Activated gamma-delta T cell treated with anti-CD3 and anti-CD28 coated beads, Interleukin-2, amount 50 U/mL, for 16 hours (primary cell): ENCODE results near the gene CLCN2.

Experiments used
- DNase-seq: peaks from one replicate; pipeline ENCODE4 v3.0.0-alpha.2; 2020; ENCODE audit warnings: low read depth

The CLCN2 gene

DNA sequence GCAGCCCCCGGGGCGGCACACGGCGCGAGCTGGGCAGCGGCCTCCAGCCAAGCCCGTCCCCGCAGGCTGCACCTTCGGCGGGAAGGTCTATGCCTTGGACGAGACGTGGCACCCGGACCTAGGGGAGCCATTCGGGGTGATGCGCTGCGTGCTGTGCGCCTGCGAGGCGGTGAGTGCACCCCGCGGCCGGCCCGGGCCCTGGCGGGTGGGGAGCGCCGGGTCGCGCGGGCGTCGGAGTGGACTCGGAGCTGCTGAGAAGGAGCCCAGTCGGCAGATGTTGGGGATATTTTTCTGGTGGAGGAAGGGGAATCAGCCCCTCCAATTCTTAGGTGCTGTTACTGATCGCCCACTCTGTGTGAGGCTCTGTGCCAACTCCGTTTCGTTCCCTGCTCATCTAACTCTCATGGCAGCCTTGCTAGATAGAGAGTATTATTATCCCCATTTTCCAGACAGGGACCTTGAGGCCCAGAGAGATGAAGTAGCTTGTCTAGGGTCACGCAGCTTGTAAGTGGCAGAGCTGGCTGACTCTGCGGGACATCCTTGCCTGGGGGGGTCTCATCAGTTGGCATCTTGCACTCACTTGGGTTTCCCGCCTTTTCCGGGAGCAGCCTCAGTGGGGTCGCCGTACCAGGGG, 19.3 kb upstream of the CLCN2 start:
- no peak for DNase-seq

DNA sequence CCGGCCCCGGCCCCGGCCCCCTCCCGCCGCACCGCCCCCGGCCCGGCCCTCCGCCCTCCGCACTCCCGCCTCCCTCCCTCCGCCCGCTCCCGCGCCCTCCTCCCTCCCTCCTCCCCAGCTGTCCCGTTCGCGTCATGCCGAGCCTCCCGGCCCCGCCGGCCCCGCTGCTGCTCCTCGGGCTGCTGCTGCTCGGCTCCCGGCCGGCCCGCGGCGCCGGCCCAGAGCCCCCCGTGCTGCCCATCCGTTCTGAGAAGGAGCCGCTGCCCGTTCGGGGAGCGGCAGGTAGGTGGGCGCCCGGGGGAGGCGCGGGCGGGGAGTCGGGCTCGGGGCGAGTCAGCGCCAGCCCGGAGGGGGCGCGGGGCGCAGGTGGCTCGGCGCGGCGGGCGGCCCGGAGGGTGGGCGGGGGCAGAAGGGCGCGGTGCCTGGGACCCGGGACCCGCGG, 18.8 kb upstream of the CLCN2 start:
- no peak for DNase-seq

DNA sequence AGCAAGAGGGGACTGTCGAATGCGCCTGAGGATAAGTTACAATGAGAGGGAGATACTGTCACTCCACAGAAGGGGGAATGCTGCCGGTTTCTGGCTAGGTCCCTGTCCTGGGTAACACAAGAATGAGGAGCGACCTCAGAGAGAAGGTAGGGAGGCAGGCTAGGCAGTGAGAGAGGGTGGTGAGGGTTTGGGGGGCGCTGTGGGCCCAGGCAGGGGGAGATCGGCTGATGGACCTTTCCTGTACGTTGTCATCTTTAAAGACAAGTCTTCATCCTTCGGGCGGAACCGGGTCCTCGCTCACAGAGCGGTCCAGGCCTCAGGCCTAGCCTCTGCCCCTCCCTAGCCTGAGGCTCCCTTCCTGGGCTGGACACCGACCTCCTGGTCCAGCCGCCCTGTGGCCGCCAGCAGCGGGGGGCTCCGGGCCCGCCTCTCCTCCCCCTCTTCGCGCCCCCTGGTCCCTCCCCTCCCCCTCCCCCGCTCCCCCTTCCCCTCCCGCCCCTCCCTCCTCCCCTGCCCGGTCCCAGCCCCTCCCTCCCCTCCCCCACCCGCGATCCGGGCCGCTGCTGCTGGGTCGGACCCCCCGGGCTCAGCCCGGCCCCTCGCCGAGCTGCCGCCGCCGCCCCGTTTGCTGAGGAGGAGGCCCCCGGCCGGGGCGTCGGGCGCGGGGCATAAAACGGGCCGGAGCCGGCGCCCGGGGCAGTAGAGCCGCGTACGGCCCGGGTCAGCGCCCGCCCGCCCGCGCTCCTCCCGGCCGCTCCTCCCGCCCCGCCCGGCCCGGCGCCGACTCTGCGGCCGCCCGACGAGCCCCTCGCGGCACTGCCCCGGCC, 18.2 kb upstream of the CLCN2 start, which contains the start of gene CHRD:
CHRD (plus strand) TSS at position 697 of the 827 bp plus-strand sequence. CDS start 265 bp downstream, outside the sequence.
- no peak for DNase-seq

DNA sequence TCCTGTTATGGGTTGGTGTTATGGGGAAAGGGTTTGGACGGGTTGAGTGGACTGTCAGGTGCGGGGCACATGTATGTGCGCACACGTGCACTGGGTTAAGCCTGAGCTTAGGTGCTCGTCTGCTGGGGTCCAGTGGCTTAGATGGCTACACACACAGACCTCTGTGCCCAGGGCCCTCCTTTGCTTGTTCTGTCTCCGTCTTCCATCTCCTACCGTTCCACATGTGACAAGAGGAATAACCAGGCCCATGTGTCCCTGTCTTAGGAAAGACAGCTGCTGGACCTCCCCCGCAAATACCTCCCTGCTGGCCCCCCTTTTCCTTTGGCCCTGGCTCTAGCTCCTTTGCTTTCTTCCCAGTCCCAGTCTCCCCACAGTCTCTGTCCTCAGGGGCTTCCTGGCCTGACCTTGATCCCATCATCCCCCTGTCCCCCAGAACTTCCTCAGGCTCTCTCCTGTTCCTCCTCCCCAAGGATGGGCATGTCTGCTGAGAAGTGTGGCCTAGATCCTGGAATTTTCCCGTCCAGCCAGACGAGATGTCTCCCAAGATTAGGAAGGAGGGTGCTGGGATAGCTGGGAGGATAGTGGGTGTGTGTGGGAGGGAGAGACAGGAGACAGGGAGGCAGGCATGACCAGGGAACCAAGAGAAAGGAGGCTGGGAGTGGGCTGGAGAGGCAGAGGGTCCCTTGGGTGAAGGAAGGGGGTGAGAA, 17.4 kb upstream of the CLCN2 start:
- no peak for DNase-seq

DNA sequence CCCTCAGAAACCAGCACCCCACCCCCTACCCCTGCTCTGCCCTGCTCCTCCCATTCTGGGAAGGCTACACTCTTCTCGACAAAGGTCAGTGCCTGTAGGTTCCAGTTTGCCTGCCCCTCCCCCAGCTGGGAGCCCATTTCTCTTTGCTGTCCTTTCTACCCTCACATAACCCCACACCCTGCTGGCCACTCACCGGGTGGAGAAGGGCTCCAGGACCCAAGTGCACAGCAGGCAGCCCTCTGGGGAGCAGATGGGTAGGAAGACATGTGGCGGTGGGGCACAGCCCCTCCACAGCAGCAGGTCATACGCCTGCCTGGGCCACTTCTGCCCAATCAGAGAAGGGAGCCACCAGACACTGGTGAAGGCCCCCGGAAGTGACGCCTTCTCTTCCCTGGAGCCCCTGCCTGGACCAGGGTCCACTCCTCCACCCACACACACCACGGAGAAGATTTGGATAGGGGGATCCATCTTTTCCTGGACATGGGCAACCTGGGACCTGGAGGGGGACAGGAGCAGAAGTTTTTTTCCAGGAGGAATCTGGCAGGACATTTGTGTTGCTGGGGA, 16.6 kb upstream of the CLCN2 start, which contains the start of gene THPO:
THPO (minus strand) TSS at position 326 of the 564 bp plus-strand sequence. CDS start 1,948 bp downstream, outside the sequence.
- no peak for DNase-seq

DNA sequence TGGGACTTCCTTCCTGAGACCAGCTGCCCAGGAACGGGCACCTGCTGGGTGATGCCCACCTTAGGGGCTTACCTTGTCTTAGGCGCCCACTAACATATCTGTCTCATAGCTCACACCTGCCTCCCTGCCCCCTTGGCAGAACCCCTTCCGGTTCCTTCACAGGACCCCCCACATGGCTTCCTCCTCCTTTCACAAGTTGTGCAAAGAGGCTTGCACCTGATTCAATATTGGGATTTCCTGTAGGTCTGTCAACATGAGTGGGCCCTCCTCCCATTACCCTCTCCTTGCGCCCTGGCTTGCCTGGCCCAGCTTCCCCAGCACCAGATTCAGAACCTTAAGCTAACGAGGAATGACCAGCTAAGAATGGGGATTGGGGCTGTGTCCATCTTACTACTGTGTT, 16.0 kb upstream of the CLCN2 start:
- DNase-seq: no peak

DNA sequence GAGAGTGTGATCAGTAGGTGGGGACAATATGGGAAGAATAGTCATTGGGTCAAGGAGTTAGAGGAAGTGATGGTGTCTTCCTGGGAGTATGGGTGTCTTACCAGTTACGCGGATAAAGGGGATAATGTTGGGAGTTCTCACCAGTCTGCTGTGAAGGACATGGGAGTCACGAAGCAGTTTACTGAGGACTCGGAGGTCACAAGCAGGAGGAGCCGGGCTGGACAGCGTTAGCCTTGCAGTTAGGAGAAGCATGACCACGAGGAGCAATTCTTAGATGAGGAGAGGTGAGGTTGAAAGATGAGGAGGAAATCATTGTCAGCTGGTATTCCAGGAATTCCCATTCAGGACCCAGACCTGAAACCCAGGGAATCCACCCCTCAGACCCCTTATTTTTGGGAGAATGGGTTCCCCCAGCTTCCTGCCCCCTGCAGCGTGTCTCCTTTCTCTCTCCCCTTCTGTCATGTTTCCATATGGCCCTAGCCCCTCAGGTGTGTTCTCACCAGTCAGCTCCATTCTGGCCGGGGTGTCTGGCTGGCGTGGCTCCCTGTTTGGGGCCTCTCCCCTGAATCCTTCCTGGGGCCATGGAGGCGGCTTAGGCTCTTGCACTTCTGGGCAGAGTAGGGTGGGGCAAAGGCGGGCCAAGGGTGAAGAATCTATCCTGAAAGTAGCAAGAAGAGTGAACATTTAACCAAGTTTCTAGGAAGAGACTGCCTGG, 14.5 kb upstream of the CLCN2 start:
- no peak for DNase-seq

DNA sequence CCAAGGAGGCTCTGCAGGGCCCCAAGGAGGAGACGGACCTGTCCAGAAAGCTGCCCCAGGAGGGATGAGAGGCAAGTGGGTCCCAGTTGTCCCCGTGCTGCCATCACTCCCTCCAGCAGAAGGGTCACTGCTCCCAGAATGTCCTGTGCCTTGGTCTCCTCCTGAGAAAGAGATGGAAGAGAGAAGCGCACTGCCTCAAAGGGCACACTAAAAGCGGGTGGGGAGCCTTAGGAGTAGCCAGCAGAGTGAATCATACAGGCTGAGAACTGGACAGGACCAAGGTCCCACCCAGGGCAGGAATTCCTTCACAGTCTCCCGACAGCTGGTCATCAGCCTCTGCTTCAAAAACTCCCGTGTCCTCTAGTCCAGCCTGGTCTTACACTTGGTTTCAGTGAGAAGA, 12.0 kb upstream of the CLCN2 start:
- DNase-seq: no peak

DNA sequence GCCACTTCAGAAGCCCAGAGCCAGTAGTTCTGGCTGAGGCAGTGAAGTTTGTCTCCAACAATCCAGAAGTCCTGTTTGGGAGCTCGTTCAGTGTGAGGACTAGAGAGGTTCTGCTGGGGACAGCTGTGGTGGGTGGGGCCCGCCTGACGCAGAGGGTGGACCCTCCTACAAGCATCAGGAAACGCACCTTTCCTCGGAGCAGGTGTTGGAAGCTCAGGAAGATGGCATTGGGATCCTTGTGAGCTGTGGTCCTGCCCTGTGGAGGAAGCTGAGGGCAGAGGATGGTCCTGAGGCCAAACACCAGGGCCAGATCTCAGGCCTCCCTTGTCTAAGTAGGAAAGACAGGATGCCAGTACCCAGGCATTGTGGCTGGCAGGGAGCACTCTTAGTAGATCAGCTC, 11.5 kb upstream of the CLCN2 start:
- DNase-seq: no peak

DNA sequence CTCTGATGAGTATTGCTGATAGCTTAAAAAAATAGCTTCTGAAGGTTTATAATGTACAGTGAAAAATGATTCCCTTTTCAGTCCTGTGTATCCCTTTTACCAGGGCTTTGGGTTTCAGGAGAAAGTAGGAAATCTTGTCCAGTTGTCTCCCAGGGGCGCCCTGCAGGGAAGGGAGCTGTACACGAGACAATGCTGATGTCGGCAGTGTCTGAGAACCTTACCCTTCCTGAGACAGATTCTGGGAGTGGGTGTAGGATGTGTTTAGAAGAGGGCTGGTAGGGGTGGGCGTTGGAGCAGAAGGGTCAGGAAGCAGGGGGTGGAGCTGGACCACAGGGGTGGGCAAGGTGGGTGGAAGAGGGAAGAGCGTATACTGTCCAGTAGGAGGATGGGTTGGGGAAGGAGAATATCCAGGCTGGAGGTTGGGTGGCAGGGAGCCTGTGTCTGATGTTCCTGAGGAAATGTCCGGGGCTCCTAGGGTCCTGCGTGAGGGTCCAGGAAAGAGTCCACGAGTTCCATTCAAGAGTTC, 11.0 kb upstream of the CLCN2 start:
- no peak for DNase-seq

DNA sequence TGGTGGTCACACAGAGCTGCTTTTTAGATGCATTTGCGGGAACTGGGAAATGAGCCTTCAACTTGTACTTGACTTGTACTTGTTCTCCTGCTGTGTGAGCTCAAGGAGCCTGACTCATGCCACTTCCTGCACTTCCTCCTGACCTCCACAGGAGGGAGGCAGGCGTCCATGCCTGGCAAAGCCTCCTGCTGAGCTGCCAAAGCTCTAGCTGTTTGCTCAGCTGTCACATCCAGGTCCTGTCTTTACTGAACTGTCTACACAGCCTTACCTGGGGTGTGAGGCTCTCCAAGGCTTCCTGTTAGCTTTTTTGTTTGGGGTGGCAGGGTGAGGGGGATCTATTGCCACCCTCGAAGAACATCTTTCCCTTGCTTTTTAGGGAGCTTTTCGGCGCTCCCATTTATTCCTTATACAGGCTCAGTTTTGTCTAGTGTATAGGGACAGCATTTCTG, 10.2 kb upstream of the CLCN2 start:
- DNase-seq: peak; percentile 28

DNA sequence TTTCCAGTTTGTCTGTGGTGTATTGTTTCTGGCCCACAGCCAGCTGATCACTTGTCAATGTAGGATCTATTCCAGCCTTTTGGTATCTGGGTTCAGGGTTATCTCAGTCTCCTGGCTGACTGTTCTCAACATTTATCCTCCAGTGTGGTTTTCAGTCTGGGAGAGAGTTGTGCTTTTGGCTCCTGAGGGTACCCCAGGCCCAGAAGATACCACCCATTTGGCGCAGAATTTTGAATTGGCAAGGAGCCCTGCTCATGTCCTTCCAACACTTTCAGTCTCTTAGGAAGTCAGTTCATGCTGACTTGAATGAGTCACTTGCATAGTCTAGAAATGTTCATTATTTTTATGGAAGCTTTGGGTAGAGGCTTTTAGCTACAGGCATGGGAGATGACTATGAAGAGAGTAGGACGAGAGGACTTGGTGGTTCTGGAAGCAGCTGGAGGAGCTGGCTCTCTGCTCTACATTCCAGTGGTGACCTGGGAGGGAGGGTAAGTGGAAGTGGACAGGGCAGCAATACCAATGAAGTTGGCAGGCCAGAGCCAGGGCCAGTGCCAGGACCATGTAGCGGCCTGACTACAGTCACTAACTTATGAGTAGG, 7.3 kb upstream of the CLCN2 start:
- DNase-seq: no peak

DNA sequence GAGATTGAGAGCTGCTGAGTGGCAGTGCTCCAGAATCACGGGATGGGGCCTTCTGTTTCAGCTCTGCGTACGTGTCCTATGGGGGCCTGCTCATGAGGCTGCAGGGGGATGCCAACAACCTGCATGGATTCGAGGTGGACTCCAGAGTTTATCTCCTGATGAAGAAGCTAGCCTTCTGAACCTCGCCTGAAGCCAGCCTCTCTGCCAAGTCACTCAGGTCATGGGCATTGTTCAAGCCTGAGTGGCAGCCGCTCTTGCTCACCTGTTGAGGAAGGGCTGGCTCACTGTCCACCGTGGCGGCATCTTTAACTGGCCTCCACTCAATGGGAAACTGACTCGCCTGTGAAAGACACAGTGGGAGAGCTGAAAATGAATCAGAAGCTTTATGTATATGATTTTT, 6.7 kb upstream of the CLCN2 start:
- no peak for DNase-seq

DNA sequence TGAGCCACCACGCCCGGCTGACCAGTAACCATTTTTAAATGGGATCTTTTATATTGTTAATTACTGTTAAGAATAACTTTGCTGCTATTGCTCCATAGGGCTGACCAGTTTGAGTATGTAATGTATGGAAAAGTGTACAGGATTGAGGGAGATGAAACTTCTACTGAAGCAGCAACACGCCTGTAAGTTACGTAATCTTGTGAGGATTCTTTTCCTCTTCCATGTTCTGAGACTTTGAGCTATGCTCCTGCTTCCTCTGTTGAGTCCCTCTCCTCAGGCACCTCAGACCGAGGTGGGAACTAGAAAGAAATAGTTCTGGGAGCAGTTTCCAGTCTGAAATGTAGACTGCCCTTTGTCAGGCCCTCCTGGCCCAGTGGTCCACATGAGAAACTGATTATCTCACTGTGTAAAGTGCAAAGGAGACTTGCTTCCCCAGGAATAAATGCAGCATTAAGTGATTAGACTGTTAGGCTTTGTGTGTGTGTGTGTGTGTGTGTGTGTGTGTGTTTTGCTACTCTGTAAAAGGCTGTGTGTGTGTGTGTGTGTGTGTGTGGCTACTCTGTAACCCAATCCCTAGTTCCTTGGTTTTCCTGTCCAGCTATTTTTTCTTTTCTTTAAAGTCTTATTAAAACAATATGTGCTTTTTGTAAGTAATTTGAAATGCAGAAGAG, 5.3 kb upstream of the CLCN2 start:
- no peak for DNase-seq

DNA sequence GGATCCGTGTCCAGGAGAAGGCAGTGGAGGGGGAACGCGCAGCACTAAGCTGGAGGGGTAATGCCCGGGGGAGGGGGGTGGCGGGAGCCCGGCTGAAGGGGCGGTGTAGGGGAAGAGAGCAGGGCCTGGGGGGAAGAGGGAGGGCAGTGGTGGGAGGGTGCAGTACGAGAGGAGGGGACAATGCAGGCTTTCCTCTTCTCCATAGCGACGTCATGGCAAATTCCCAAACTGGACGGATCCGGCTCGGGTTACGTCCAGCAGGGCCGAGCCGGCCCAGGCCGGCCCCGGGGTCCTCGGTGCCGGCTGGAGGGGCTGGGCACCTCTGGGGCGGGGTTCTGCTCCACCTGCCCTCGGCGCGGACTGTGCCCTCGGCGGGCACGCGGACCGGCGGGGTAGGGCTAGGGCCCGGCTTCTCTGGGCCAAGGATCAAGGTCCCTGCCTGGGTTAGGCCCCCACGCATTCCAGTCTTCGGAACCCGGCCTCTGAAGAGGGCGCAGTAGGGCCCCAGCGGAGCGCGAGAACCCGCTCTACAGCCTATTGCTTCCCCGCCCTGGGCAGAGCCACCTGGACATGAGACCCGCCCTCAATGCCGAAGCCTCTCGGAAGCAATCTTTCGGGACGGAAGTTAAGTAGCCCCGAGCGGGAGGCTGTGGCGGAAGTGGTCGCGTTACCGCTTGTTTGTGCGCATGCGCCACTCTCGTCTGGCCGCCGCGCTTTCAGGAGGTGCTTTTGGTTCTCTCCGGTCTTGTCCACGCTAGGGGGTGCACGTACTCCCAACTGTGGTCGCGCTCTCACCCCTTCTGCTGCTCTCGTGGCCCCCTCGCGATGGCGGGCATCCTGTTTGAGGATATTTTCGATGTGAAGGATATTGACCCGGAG, 1.5 kb upstream of the CLCN2 start:
- peak; percentile 92 for DNase-seq

DNA sequence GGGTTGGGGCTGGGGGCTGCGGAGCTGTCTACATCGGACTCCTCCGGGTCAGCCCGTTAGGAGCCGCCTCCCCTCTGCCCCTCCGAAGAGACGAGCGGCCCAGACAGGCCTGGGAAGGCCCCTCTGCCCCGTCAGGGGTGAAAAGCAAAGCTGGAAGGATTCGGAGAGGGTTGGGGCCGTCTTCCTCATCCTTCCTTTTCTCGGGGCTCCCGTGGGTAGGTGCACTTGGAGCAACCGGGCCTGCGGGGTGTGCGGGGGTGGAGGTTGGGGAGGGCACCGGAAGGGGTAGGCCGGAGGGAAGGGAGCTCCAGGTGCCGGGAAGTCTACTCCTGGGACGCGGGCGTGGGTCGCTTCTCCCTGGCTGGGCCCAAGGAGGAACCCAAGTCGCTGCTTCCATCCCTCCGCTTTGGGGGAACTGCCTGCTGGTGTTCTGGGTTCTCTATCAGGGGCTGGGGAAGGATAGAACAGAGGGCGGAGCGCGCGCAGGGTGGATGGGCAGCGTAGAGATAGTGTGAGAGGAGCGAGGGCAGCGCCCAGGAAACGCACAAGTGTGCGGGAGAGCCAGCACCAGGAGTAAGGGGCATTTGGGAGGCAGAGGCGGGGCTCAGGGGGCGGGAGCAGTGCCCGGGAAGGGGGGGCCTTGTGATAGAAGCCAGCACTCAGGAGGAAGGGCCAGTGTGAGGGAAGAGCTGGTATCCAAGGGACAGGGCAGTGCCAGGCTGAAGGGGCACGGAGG, 695 bp upstream of the CLCN2 start:
- no peak for DNase-seq

DNA sequence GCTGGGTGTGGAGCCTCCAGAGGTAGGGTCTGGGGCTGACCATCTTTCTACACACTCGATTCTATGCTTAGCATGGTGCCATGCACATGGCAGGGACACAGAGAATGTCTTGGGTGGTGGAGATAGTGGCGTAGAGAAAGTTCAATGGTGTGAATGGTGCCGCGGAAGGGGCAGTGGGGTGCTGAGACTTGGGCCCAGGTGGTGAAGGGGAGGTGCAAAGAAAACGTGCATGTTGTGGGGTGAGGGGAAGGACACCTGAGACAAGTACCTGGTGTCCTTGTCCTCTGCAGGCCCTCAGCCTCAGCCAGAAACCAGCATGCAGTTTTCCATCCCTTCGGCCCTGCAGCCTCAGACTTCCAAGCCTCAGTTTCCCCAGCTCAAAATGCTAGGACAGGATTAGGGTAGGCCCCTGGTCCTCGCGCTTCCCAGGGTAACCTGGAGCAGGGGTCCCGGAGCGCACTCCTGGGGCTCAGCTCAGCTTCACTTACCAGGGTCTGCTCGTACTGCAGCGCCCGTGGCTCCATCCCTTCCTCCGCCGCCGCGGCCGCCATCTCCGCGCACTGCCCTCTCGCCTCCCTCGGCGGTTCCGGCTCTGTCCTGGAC, 375 bp downstream of the CLCN2 start:
- DNase-seq: no peak
